ENCODE data around the gene OR2T5.
"Not testable (repeated sequence)": the region's sequence is repeated elsewhere in the genome, so short reads cannot be mapped to it uniquely, and the experiment has no call there.

- TF ChIP-seq, protein P1, sequence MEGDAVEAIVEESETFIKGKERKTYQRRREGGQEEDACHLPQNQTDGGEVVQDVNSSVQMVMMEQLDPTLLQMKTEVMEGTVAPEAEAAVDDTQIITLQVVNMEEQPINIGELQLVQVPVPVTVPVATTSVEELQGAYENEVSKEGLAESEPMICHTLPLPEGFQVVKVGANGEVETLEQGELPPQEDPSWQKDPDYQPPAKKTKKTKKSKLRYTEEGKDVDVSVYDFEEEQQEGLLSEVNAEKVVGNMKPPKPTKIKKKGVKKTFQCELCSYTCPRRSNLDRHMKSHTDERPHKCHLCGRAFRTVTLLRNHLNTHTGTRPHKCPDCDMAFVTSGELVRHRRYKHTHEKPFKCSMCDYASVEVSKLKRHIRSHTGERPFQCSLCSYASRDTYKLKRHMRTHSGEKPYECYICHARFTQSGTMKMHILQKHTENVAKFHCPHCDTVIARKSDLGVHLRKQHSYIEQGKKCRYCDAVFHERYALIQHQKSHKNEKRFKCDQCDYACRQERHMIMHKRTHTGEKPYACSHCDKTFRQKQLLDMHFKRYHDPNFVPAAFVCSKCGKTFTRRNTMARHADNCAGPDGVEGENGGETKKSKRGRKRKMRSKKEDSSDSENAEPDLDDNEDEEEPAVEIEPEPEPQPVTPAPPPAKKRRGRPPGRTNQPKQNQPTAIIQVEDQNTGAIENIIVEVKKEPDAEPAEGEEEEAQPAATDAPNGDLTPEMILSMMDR (IDR thresholded peaks at IDR 0.05 in 2 of 3, conservative IDR thresholded peaks at IDR 0.05 in 1 of 3; ENCODE audit: borderline replicate concordance in 1 of 3, insufficient read depth in 1 of 3, low read depth in 2 of 3, low read length in 2 of 3) = not testable (repeated sequence)
- TF ChIP-seq ZNF274 (IDR thresholded peaks at IDR 0.05; ENCODE audit: low read depth, low read length); POLR2A (IDR thresholded peaks at IDR 0.05; ENCODE audit: borderline replicate concordance, extremely low read depth, insufficient read depth, insufficient read length); POLR2AphosphoS5 (IDR thresholded peaks at IDR 0.05; ENCODE audit: low read depth, low read length); EGR1 (IDR thresholded peaks at IDR 0.05; ENCODE audit: low read depth); CBX3 (IDR thresholded peaks at IDR 0.05; ENCODE audit: low read depth); EZH2 (IDR thresholded peaks at IDR 0.05); CEBPB (IDR thresholded peaks at IDR 0.05; ENCODE audit: low read depth); SP1 (IDR thresholded peaks at IDR 0.05; ENCODE audit: low read depth); ZFX (IDR thresholded peaks at IDR 0.05); MAX (IDR thresholded peaks at IDR 0.05); RAD21 (IDR thresholded peaks at IDR 0.05; ENCODE audit: low read depth): not testable (repeated sequence)
- TF ChIP-seq, protein P2, sequence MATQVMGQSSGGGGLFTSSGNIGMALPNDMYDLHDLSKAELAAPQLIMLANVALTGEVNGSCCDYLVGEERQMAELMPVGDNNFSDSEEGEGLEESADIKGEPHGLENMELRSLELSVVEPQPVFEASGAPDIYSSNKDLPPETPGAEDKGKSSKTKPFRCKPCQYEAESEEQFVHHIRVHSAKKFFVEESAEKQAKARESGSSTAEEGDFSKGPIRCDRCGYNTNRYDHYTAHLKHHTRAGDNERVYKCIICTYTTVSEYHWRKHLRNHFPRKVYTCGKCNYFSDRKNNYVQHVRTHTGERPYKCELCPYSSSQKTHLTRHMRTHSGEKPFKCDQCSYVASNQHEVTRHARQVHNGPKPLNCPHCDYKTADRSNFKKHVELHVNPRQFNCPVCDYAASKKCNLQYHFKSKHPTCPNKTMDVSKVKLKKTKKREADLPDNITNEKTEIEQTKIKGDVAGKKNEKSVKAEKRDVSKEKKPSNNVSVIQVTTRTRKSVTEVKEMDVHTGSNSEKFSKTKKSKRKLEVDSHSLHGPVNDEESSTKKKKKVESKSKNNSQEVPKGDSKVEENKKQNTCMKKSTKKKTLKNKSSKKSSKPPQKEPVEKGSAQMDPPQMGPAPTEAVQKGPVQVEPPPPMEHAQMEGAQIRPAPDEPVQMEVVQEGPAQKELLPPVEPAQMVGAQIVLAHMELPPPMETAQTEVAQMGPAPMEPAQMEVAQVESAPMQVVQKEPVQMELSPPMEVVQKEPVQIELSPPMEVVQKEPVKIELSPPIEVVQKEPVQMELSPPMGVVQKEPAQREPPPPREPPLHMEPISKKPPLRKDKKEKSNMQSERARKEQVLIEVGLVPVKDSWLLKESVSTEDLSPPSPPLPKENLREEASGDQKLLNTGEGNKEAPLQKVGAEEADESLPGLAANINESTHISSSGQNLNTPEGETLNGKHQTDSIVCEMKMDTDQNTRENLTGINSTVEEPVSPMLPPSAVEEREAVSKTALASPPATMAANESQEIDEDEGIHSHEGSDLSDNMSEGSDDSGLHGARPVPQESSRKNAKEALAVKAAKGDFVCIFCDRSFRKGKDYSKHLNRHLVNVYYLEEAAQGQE (IDR thresholded peaks at IDR 0.05; ENCODE audit: low read depth) = not testable (repeated sequence)
- TF ChIP-seq, protein P3, sequence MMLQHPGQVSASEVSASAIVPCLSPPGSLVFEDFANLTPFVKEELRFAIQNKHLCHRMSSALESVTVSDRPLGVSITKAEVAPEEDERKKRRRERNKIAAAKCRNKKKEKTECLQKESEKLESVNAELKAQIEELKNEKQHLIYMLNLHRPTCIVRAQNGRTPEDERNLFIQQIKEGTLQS (IDR thresholded peaks at IDR 0.05) = not testable (repeated sequence)
These were observed 6.5 kb upstream of the OR2T5 start for GRCh38 chr1:248481686-248482579.

Data from HCT116 (cell line).